ENCODE results near the gene TUBA1B. TPM values are rescaled to one million over a fixed set of nuclear protein-coding genes. Genes with fewer than 3 reads are reported as not detected.
A peak's percentile ranks its signal among the peaks of the same experiment; 100 is the strongest.

TUBA1B gene
- total RNA-seq, 1 experiment from 2014 or later = 3,645 TPM

GRCh38 chr12:49146406-49146805, 15.2 kb upstream of the TUBA1B start:
- intact Hi-C loops (cut with micrococcal nuclease; ENCODE audit: unreplicated experiment) = no loop called here
- Histone ChIP-seq H3K36me3 (ENCODE audit: insufficient read depth, low read length, poor library complexity, severe bottlenecking) (no peaks in the 10 kb centered on the region), H3K4me1 (ENCODE audit: insufficient read depth, low read length, poor library complexity, severe bottlenecking) (no peaks in the 10 kb centered on the region), H3K9me3 (ENCODE audit: low read depth, low read length, poor library complexity, severe bottlenecking) (no peaks in the 10 kb centered on the region), H3K4me3 (ENCODE audit: low read depth, low read length, poor library complexity, severe bottlenecking) (no peak overlapping the region), H3K27me3 (replicated peaks; ENCODE audit: insufficient read depth, low read depth, low read length, poor library complexity) (no peaks in the 10 kb centered on the region), H3K27ac (ENCODE audit: low read depth, low read length, poor library complexity, severe bottlenecking) (no peak overlapping the region)
- no peak for TF ChIP-seq EZH2 (IDR thresholded peaks at IDR 0.05; ENCODE audit: borderline replicate concordance, low read depth, low read length, poor library complexity, severe bottlenecking)
- POLR2A ChIA-PET (ENCODE audit: low non-redundant PET) = no interaction called here
- CTCF ChIA-PET = no interaction called here
- no TSS peak for BruUV-seq (replicated peaks)
- DNase-seq (ENCODE audit: low spot score) = no peak

DNA sequence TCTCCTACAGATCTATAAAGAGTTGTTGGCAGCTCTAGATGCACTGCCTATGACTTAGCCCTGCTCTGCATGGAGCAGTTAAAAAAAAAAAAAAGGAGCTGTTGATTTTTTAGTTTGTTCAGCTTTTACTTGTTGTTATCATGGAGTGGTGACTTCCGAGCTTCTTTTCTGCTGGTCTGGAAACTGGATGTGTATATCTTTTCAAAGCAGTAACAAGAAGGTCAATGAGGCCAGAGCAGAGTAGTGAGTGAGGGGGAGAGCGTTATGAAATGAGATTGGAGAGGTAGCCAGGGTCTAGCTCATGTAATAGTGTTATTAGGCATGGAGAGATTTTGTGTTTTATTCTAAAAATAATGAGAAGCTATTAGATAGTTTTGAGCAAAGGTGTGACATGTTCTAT, 13.2 kb upstream of the TUBA1B start:
- no peak overlapping the region for H3K4me3 ChIP-seq (ENCODE audit: low read depth, low read length, poor library complexity, severe bottlenecking)
- no peak for TF ChIP-seq EZH2 (IDR thresholded peaks at IDR 0.05; ENCODE audit: borderline replicate concordance, low read depth, low read length, poor library complexity, severe bottlenecking)
- TF ChIP-seq, protein P1, sequence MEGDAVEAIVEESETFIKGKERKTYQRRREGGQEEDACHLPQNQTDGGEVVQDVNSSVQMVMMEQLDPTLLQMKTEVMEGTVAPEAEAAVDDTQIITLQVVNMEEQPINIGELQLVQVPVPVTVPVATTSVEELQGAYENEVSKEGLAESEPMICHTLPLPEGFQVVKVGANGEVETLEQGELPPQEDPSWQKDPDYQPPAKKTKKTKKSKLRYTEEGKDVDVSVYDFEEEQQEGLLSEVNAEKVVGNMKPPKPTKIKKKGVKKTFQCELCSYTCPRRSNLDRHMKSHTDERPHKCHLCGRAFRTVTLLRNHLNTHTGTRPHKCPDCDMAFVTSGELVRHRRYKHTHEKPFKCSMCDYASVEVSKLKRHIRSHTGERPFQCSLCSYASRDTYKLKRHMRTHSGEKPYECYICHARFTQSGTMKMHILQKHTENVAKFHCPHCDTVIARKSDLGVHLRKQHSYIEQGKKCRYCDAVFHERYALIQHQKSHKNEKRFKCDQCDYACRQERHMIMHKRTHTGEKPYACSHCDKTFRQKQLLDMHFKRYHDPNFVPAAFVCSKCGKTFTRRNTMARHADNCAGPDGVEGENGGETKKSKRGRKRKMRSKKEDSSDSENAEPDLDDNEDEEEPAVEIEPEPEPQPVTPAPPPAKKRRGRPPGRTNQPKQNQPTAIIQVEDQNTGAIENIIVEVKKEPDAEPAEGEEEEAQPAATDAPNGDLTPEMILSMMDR (conservative IDR thresholded peaks at IDR 0.05; ENCODE audit: low read depth, low read length) = no peak
- no peak for DNase-seq (ENCODE audit: low spot score)
- H3K27ac ChIP-seq (ENCODE audit: low read depth, low read length, poor library complexity, severe bottlenecking) = no peak overlapping the region
- intact Hi-C loops (cut with micrococcal nuclease; ENCODE audit: unreplicated experiment) = no loop called here
- no peaks in the 10 kb centered on the region for H3K36me3 ChIP-seq (ENCODE audit: insufficient read depth, low read length, poor library complexity, severe bottlenecking)
- no peaks in the 10 kb centered on the region for H3K4me1 ChIP-seq (ENCODE audit: insufficient read depth, low read length, poor library complexity, severe bottlenecking)
- POLR2A ChIA-PET (ENCODE audit: low non-redundant PET) = no interaction called here
- CTCF ChIA-PET = interaction anchor here (0.6 kb wide), 1 partner anchor 25 kb away, joined by 3 read pairs; no protein-coding TSS in a partner anchor
- H3K9me3 ChIP-seq (ENCODE audit: low read depth, low read length, poor library complexity, severe bottlenecking) = no peaks in the 10 kb centered on the region
- no TSS peak for BruUV-seq (replicated peaks)
- no peaks in the 10 kb centered on the region for H3K27me3 ChIP-seq (replicated peaks; ENCODE audit: insufficient read depth, low read depth, low read length, poor library complexity)

DNA sequence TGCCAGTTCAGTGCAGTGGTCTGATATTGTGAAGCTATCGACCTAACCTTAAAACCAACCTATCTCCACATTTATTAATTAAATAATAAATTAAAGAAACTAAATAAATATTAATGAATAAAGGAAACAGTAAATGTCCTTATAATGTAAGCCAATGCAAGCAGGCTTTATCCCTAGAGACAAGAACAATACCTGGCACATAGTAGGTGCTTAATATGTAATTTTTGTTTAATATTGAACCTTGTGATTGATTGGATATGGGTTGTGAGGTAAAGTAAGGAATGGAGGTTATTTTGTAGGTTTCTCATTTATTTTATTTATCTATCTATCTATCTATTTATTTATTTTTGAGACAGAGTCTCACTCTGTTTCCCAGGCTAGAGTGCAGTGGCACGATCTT, 7.8 kb upstream of the TUBA1B start:
- intact Hi-C loops (cut with micrococcal nuclease; ENCODE audit: unreplicated experiment) = no loop called here
- Histone ChIP-seq H3K4me3 (ENCODE audit: low read depth, low read length, poor library complexity, severe bottlenecking) (no peak overlapping the region), H3K4me1 (ENCODE audit: insufficient read depth, low read length, poor library complexity, severe bottlenecking) (peaks cover 5% of the 10 kb centered on the region), H3K9me3 (ENCODE audit: low read depth, low read length, poor library complexity, severe bottlenecking) (no peaks in the 10 kb centered on the region), H3K36me3 (ENCODE audit: insufficient read depth, low read length, poor library complexity, severe bottlenecking) (no peaks in the 10 kb centered on the region), H3K27ac (ENCODE audit: low read depth, low read length, poor library complexity, severe bottlenecking) (no peak overlapping the region), H3K27me3 (replicated peaks; ENCODE audit: insufficient read depth, low read depth, low read length, poor library complexity) (no peaks in the 10 kb centered on the region)
- ChIA-PET CTCF (no interaction called here), POLR2A (ENCODE audit: low non-redundant PET) (no interaction called here)
- DNase-seq (ENCODE audit: low spot score) = no peak
- BruUV-seq (replicated peaks) = no TSS peak
- no peak for TF ChIP-seq EZH2 (IDR thresholded peaks at IDR 0.05; ENCODE audit: borderline replicate concordance, low read depth, low read length, poor library complexity, severe bottlenecking)
- TF ChIP-seq, protein P1 (conservative IDR thresholded peaks at IDR 0.05; ENCODE audit: low read depth, low read length) = no peak

GRCh38 chr12:49138587-49138986, 7.4 kb upstream of the TUBA1B start:
- DNase-seq (ENCODE audit: low spot score) = peak; percentile 91
- no TSS peak for BruUV-seq (replicated peaks)
- intact Hi-C loops (cut with micrococcal nuclease; ENCODE audit: unreplicated experiment) = no loop called here
- H3K36me3 ChIP-seq (ENCODE audit: insufficient read depth, low read length, poor library complexity, severe bottlenecking) = no peaks in the 10 kb centered on the region
- TF ChIP-seq, protein P1 (conservative IDR thresholded peaks at IDR 0.05; ENCODE audit: low read depth, low read length) = no peak
- TF ChIP-seq EZH2 (IDR thresholded peaks at IDR 0.05; ENCODE audit: borderline replicate concordance, low read depth, low read length, poor library complexity, severe bottlenecking) = no peak
- ChIA-PET POLR2A (ENCODE audit: low non-redundant PET) (no interaction called here), CTCF (no interaction called here)
- no peaks in the 10 kb centered on the region for H3K27me3 ChIP-seq (replicated peaks; ENCODE audit: insufficient read depth, low read depth, low read length, poor library complexity)
- H3K9me3 ChIP-seq (ENCODE audit: low read depth, low read length, poor library complexity, severe bottlenecking) = no peaks in the 10 kb centered on the region
- peak overlapping the region; percentile 43 for H3K27ac ChIP-seq (ENCODE audit: low read depth, low read length, poor library complexity, severe bottlenecking)
- peaks cover 8% of the 10 kb centered on the region for H3K4me1 ChIP-seq (ENCODE audit: insufficient read depth, low read length, poor library complexity, severe bottlenecking)
- H3K4me3 ChIP-seq (ENCODE audit: low read depth, low read length, poor library complexity, severe bottlenecking) = no peak overlapping the region
